Neural crest cell (in vitro differentiated cells): ENCODE measurements around the gene PIGH. TPM values are rescaled to one million over a fixed set of nuclear protein-coding genes. Genes with fewer than 3 reads are reported as not detected.

ENCODE experiments used
- DNase-seq: peaks from one replicate; pipeline ENCODE4 v3.0.0; 2021; ENCODE audit warnings: low read depth, mixed read lengths, low spot score
- H3K27ac Mint-ChIP-seq: one replicate; pipeline ENCODE4 v1.8.0; 2021; ENCODE audit warnings: mild to moderate bottlenecking, mixed read lengths; ENCODE audit not compliant: unreplicated experiment
- H3K27me3 Mint-ChIP-seq: 2 replicates; pipeline ENCODE4 v1.8.0; 2021; ENCODE audit warnings: low read depth, mild to moderate bottlenecking, mixed read lengths
- H3K36me3 Mint-ChIP-seq: 2 replicates; pipeline ENCODE4 v1.8.0; 2021; ENCODE audit warnings: low read depth, mild to moderate bottlenecking, mixed read lengths
- H3K4me1 Mint-ChIP-seq: 2 replicates; pipeline ENCODE4 v1.8.0; 2021; ENCODE audit warnings: mixed read lengths
- H3K4me3 Mint-ChIP-seq: one replicate; pipeline ENCODE4 v1.8.0; 2021; ENCODE audit warnings: mild to moderate bottlenecking, mixed read lengths
- H3K9me3 Mint-ChIP-seq: 2 replicates; pipeline ENCODE4 v1.8.0; 2021; ENCODE audit warnings: mixed read lengths
- long read RNA-seq: library from polyadenylated mRNA; unstranded; transcript quantifications from one replicate; pipeline ENCODE4 v2.0.0, GENCODE V29; 2020
- total RNA-seq: library from RNA; stranded (reverse); gene quantifications from 2 replicates; pipeline ENCODE4 v1.2.1, GENCODE V29; 2021
- TF ChIP-seq, protein P1 (sequence below): fragments of 200-600 bp; sonication (generic); conservative IDR thresholded peaks from 2 replicates; pipeline ENCODE4 v1.5.0; 2021; ENCODE audit warnings: antibody characterized with exemption, mild to moderate bottlenecking

PIGH gene, protein sequence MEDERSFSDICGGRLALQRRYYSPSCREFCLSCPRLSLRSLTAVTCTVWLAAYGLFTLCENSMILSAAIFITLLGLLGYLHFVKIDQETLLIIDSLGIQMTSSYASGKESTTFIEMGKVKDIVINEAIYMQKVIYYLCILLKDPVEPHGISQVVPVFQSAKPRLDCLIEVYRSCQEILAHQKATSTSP
- 19.9 and 23.0 TPM in 2 replicates for total RNA-seq
- long read RNA-seq, transcript PIGH-202 (4 exons, 594 nt): minor isoform, 6 of 52 reads
- long read RNA-seq, transcript PIGH-201 (4 exons, 1,420 nt): major isoform, 40 of 52 reads
- long read RNA-seq, partial matches to known transcripts: 0 of 52 reads
- long read RNA-seq, other reads (novel, unspliced or antisense): 3 of 52 reads

DNA sequence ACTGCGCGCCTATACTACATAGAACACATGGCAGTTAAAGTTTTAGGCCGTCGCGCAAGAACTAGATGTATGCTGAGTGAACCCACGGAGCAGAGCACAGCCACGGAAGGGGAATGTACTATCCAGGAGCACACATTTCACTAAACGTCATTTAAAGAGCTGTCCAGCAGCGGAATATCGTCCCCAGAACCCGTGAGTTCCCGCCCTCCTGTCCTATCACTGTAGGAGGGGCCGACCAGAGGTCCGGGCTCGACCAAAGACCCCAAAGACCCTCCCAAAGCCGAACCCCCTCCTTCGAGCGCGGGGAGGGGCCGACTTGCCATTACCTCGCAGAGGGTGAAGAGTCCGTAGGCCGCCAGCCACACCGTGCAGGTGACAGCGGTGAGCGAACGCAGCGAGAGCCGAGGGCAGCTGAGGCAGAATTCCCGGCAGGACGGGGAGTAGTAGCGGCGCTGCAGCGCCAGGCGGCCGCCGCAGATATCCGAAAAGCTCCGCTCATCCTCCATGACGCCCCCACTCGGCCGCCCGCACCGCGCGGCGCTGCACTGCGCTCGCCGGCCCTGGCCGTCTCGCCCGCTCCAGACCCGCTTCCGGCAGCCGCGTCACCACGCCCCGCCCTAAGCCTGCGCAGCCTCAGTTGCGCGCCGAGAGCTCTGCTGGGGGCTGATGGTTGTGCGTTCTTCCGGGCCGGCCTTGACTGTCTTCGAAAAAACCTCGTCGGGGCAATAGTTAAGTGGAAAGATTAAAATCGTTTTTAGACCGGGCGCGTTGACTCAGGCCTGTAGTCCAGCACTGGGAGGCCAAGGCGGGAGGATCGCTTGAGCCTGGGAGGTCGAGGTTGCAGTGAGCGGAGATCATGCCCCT lies at the start of gene PIGH:
PIGH (minus strand) TSS at position 571 of the 864 bp plus-strand sequence; CDS start at position 506, 65 bp downstream.
- H3K9me3 Mint-ChIP-seq: peaks cover 3% of the 10 kb centered on the region
- H3K4me1 Mint-ChIP-seq: peaks cover 17% of the 10 kb centered on the region
- peak within 1 kb of the TSS; percentile 78 for H3K27ac Mint-ChIP-seq
- peaks cover 3% of the 10 kb centered on the region for H3K36me3 Mint-ChIP-seq
- peak within 1 kb of the TSS; percentile 96 for H3K4me3 Mint-ChIP-seq
- peak; percentile 91 for DNase-seq
- TF ChIP-seq, protein P1, sequence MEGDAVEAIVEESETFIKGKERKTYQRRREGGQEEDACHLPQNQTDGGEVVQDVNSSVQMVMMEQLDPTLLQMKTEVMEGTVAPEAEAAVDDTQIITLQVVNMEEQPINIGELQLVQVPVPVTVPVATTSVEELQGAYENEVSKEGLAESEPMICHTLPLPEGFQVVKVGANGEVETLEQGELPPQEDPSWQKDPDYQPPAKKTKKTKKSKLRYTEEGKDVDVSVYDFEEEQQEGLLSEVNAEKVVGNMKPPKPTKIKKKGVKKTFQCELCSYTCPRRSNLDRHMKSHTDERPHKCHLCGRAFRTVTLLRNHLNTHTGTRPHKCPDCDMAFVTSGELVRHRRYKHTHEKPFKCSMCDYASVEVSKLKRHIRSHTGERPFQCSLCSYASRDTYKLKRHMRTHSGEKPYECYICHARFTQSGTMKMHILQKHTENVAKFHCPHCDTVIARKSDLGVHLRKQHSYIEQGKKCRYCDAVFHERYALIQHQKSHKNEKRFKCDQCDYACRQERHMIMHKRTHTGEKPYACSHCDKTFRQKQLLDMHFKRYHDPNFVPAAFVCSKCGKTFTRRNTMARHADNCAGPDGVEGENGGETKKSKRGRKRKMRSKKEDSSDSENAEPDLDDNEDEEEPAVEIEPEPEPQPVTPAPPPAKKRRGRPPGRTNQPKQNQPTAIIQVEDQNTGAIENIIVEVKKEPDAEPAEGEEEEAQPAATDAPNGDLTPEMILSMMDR: peak; percentile 77
- no peaks in the 10 kb centered on the region for H3K27me3 Mint-ChIP-seq

DNA sequence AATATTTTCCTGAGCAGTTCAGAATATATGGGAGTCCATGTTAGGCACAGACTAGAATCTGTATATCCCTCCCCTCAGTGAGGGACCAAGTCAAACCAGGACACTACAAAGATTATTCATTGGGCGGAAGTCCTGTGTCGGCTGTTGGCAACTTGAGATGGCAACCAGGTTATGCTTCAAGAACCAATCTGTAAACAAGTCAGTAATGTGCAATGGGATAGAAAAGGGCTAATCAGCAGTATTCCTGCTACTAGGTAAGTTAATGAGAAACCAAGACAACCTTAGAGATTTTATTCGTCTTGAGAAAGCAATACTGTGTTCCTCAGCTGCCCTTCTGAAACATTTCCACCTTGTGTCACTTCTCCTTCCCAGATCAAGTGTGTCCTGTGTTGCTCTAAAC lies 46.1 kb upstream of the PIGH start:
- H3K27ac Mint-ChIP-seq: no peak overlapping the region
- H3K4me3 Mint-ChIP-seq: no peak overlapping the region
- TF ChIP-seq, protein P1: no peak
- DNase-seq: no peak
- H3K9me3 Mint-ChIP-seq: no peaks in the 10 kb centered on the region
- no peaks in the 10 kb centered on the region for H3K4me1 Mint-ChIP-seq
- H3K36me3 Mint-ChIP-seq: peaks cover 15% of the 10 kb centered on the region
- no peaks in the 10 kb centered on the region for H3K27me3 Mint-ChIP-seq

DNA sequence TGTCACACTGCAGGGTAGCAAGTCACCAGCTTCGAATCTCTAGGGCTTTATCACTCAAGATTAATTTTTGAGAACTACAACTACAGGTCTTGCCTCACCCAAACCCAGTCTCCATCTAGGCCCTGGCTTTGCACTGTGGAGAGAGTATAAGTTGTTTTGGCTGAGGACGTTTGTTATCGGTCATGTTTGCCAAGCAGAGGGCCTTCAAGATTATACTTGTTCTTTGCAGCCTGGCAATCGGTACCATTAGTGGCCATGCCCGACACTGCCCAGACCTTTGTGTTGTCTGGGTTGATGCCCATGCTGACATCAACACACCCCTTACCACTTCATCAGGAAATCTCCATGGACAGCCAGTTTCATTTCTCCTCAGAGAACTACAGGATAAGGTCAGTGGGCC lies 45.3 kb upstream of the PIGH start:
- DNase-seq: no peak
- H3K27me3 Mint-ChIP-seq: no peaks in the 10 kb centered on the region
- H3K27ac Mint-ChIP-seq: no peak overlapping the region
- H3K9me3 Mint-ChIP-seq: no peaks in the 10 kb centered on the region
- H3K36me3 Mint-ChIP-seq: peaks cover 12% of the 10 kb centered on the region
- TF ChIP-seq, protein P1: no peak
- no peak overlapping the region for H3K4me3 Mint-ChIP-seq
- no peaks in the 10 kb centered on the region for H3K4me1 Mint-ChIP-seq

DNA sequence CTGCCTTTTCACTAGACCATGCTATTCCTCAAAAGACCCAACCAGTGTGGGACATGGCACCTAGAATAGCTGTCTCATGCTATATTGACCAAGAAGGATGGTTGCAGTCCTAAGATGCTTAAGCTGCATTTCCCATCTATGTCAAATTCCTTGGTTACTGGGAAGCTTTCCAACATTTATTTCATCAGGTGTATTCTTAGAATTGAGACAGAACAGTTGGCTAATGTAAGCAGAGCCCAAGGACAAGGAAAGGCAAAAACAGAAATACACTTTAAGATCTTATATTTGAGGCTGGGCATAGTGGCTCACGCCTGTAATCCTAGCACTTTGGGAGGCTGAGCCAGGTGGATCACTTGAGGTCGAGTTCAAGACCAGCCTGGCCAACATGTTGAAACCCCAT lies 44.4 kb upstream of the PIGH start:
- H3K27me3 Mint-ChIP-seq: no peaks in the 10 kb centered on the region
- H3K4me1 Mint-ChIP-seq: no peaks in the 10 kb centered on the region
- no peaks in the 10 kb centered on the region for H3K9me3 Mint-ChIP-seq
- no peak overlapping the region for H3K4me3 Mint-ChIP-seq
- DNase-seq: no peak
- H3K27ac Mint-ChIP-seq: no peak overlapping the region
- TF ChIP-seq, protein P1: no peak
- peaks cover 11% of the 10 kb centered on the region for H3K36me3 Mint-ChIP-seq

DNA sequence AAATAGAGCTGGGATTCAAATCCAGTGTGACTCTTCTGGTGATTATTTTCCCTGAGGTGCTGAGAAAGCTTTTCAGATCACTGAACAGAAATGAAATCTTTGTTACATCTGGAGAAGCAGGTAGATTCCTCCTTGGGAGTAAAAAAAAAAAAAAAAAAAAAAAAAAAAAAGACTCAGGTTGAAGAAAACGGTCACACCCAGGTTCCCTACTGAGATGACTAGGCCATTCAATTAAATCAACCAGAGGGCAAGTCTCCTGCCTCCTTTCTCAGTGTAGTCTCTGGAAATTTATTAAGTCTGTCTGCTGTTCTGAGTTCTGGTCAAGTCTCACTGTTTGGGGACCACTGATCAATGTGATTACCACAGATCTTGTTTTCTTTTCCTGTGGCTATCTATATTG lies 43.6 kb upstream of the PIGH start:
- H3K36me3 Mint-ChIP-seq: peaks cover 9% of the 10 kb centered on the region
- H3K27me3 Mint-ChIP-seq: no peaks in the 10 kb centered on the region
- DNase-seq: no peak
- H3K4me1 Mint-ChIP-seq: no peaks in the 10 kb centered on the region
- H3K27ac Mint-ChIP-seq: peak overlapping the region; percentile 15
- no peak overlapping the region for H3K4me3 Mint-ChIP-seq
- H3K9me3 Mint-ChIP-seq: no peaks in the 10 kb centered on the region
- TF ChIP-seq, protein P1: no peak
